ENCODE measurements around the gene INSRR. TPM values are rescaled to one million over a fixed set of nuclear protein-coding genes. Genes with fewer than 3 reads are reported as not detected.

The INSRR gene
- total RNA-seq, 1 donor from 2014 or later, result not detected

DNA sequence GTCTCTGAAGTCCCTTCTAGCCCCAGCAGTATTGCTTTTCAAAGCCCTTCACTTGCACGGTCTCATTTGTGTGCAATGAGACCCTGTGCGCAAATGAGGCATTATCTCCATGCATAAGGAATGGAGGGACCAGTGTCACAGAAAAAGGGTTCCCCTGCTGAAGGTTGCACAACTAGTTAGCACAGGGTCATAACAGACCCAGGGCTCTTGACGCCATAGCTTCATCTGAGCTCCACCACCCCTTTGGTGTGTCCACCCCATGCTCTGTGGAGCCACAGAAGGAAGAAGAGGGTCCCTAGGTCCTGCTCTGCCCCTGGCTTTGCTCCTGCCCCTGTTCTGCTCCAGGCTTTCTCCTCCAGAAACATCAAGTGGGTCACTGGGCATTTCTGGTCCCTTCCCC lies 54.9 kb downstream of the INSRR start:
- H3K9me3 Mint-ChIP-seq, result no peaks in the 10 kb centered on the region
- H3K36me3 Mint-ChIP-seq (ENCODE audit: low read depth), result peaks cover 30% of the 10 kb centered on the region
- H3K4me1 Mint-ChIP-seq, result peaks cover 4% of the 10 kb centered on the region
- H3K27ac Mint-ChIP-seq, result no peak overlapping the region
- TF ChIP-seq, protein P1, sequence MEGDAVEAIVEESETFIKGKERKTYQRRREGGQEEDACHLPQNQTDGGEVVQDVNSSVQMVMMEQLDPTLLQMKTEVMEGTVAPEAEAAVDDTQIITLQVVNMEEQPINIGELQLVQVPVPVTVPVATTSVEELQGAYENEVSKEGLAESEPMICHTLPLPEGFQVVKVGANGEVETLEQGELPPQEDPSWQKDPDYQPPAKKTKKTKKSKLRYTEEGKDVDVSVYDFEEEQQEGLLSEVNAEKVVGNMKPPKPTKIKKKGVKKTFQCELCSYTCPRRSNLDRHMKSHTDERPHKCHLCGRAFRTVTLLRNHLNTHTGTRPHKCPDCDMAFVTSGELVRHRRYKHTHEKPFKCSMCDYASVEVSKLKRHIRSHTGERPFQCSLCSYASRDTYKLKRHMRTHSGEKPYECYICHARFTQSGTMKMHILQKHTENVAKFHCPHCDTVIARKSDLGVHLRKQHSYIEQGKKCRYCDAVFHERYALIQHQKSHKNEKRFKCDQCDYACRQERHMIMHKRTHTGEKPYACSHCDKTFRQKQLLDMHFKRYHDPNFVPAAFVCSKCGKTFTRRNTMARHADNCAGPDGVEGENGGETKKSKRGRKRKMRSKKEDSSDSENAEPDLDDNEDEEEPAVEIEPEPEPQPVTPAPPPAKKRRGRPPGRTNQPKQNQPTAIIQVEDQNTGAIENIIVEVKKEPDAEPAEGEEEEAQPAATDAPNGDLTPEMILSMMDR (IDR thresholded peaks at IDR 0.05), result no peak
- ChIA-PET POLR2A (no interaction called here), CTCF (no interaction called here)
- no peak overlapping the region for H3K4me3 Mint-ChIP-seq
- no peaks in the 10 kb centered on the region for H3K27me3 Mint-ChIP-seq
- ATAC-seq (ENCODE audit: low read depth), result no peak
- intact Hi-C loops (cut with micrococcal nuclease), result no loop called here
- DNase-seq, result no peak

- POLR2A ChIA-PET, result no interaction called here
- H3K27me3 Mint-ChIP-seq, result no peaks in the 10 kb centered on the region
- H3K36me3 Mint-ChIP-seq (ENCODE audit: low read depth), result peaks cover 36% of the 10 kb centered on the region
- TF ChIP-seq, protein P1 (IDR thresholded peaks at IDR 0.05), result no peak
- ATAC-seq (ENCODE audit: low read depth) (no peak), DNase-seq (no peak)
- peaks cover 4% of the 10 kb centered on the region for H3K4me1 Mint-ChIP-seq
- no peaks in the 10 kb centered on the region for H3K9me3 Mint-ChIP-seq
- intact Hi-C loops (cut with micrococcal nuclease), result no loop called here
- H3K27ac Mint-ChIP-seq, result no peak overlapping the region
- no peak overlapping the region for H3K4me3 Mint-ChIP-seq
- CTCF ChIA-PET, result no interaction called here
These were observed 55.6 kb downstream of the INSRR start for GRCh38 chr1:156803086-156803851.

DNA sequence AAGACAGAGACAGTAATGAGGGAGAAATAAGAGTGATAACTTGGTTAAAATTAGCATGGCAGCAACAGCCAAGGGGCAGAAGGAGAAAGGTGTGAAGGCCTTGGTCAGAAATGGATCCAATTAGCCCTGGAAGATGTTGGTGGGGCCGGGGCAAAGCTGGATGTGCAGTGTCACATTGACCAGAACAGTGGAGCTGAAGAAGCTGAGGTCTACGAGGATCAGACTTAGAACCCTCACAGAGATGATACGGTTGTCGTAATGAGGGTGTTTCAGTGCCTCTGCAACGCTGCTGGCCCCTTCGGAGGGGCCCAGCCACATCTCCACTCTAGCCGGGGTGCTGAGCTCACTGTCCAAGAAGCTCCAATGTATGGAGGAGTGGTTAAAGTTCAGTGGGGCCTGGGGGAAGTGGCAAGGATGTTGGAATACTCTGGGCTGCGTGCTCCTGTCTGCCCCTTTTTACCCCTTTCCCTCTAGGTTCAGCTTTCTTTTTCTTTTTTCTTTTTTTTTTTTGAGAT lies 56.4 kb downstream of the INSRR start:
- ChIA-PET CTCF (no interaction called here), POLR2A (no interaction called here)
- intact Hi-C loops (cut with micrococcal nuclease), result no loop called here
- Mint-ChIP-seq H3K4me3 (no peak overlapping the region), H3K4me1 (peaks cover 4% of the 10 kb centered on the region), H3K27ac (no peak overlapping the region), H3K9me3 (no peaks in the 10 kb centered on the region), H3K27me3 (no peaks in the 10 kb centered on the region), H3K36me3 (ENCODE audit: low read depth) (peaks cover 44% of the 10 kb centered on the region)
- TF ChIP-seq, protein P1 (IDR thresholded peaks at IDR 0.05), result no peak
- DNase-seq (no peak), ATAC-seq (ENCODE audit: low read depth) (no peak)

GRCh38 chr1:156801409-156802121 lies 57.4 kb downstream of the INSRR start:
- H3K4me1 Mint-ChIP-seq, result peaks cover 6% of the 10 kb centered on the region
- ChIA-PET CTCF (interaction anchor here (3.3 kb wide), 1 partner anchor 59 kb away, joined by 13 read pairs; the partner anchor contains the start of genes INSRR and NTRK1), POLR2A (no interaction called here)
- no peak for DNase-seq
- intact Hi-C loops (cut with micrococcal nuclease), result no loop called here
- peaks cover 53% of the 10 kb centered on the region for H3K36me3 Mint-ChIP-seq (ENCODE audit: low read depth)
- no peaks in the 10 kb centered on the region for H3K9me3 Mint-ChIP-seq
- no peak overlapping the region for H3K27ac Mint-ChIP-seq
- H3K4me3 Mint-ChIP-seq, result no peak overlapping the region
- H3K27me3 Mint-ChIP-seq, result no peaks in the 10 kb centered on the region
- ATAC-seq (ENCODE audit: low read depth), result no peak
- TF ChIP-seq, protein P1 (IDR thresholded peaks at IDR 0.05), result no peak

All from activated B cell treated with CpG ODN at 0.5 μM for 24 hours (primary cell).